Vagina (tissue), 2 donors: ENCODE data around the gene GABRA6. TPM values are rescaled to one million over a fixed set of nuclear protein-coding genes. Genes with fewer than 3 reads are reported as not detected.

Experiments
- DNase-seq, 2 donors: peaks; one replicate each; pipeline ENCODE4 v3.0.0-alpha.2; 2017; ENCODE audit errors: extremely low spot score in 2 of 2
- H3K27ac ChIP-seq: fragments of 200-600 bp; sonication (generic); one replicate; pipeline ENCODE4 v1.5.1; 2019
- H3K27me3 ChIP-seq: fragments of 200-600 bp; sonication (generic); one replicate; pipeline ENCODE4 v1.5.1; 2019
- H3K36me3 ChIP-seq, 2 donors: fragments of 200-600 bp; sonication (generic); one replicate each; pipeline ENCODE4 v1.5.1; 2017 to 2019
- H3K4me1 ChIP-seq: fragments of 200-600 bp; sonication (generic); one replicate; pipeline ENCODE4 v1.5.1; 2019
- H3K4me3 ChIP-seq, 2 donors: fragments of 200-600 bp; sonication (generic); 1 replicate in 1 of 2; 2 replicates in 1 of 2; pipeline ENCODE4 v1.5.1; 2016 to 2019
- H3K9me3 ChIP-seq: fragments of 200-600 bp; sonication (generic); one replicate; pipeline ENCODE4 v1.5.1; 2019
- POLR2A ChIP-seq, 2 donors: fragments of 450-650 bp; IDR thresholded peaks; one replicate each; pipeline ENCODE4 v1.6.1; 2017; ENCODE audit warnings: antibody characterized with exemption in 2 of 2, mild to moderate bottlenecking in 2 of 2, moderate library complexity in 2 of 2
- POLR2AphosphoS5 ChIP-seq, 2 donors: sonication (generic); formaldehyde crosslinking; IDR thresholded peaks; one replicate each; pipeline ENCODE4 v1.9.0; 2017; ENCODE audit warnings: antibody characterized with exemption in 2 of 2, mild to moderate bottlenecking in 2 of 2, low read depth in 1 of 2; ENCODE audit not compliant: insufficient read depth in 1 of 2
- intact Hi-C: fragments of 100-400 bp; cut with DNase I; formaldehyde crosslinking; loops from one replicate; pipeline ENCODE4 v1.15.1; 2023
- total RNA-seq: library from RNA; depleted of rRNA; stranded (reverse); fragments of >200 nt; gene quantifications from one replicate; pipeline ENCODE4 v1.2.3, GENCODE V29; 2016
- TF ChIP-seq, protein P1 (sequence below), 3 experiments: fragments of 450-650 bp in 2 of 3; fragments of 200-600 bp in 1 of 3; sonication (generic) in 1 of 3; IDR thresholded peaks; one replicate each; pipeline ENCODE4 v1.5.1; 2017 to 2019; ENCODE audit warnings: antibody characterized with exemption in 3 of 3, mild to moderate bottlenecking in 2 of 3, moderate library complexity in 2 of 3

The GABRA6 gene
- total RNA-seq, 1 donor from 2014 or later: not detected

- Histone ChIP-seq H3K36me3 (no peaks in the 10 kb centered on the region), H3K27me3 (no peaks in the 10 kb centered on the region), H3K27ac (no peak overlapping the region), H3K9me3 (no peaks in the 10 kb centered on the region), H3K4me3 (no peak overlapping the region), H3K4me1 (no peaks in the 10 kb centered on the region)
- intact Hi-C loops: no loop called here
- DNase-seq: no peak
- TF ChIP-seq POLR2A (IDR thresholded peaks at IDR 0.05) (no peak), POLR2AphosphoS5 (IDR thresholded peaks at IDR 0.05; ENCODE audit: insufficient read depth in 1 of 2, low read depth in 1 of 2) (no peak)
- TF ChIP-seq, protein P1, sequence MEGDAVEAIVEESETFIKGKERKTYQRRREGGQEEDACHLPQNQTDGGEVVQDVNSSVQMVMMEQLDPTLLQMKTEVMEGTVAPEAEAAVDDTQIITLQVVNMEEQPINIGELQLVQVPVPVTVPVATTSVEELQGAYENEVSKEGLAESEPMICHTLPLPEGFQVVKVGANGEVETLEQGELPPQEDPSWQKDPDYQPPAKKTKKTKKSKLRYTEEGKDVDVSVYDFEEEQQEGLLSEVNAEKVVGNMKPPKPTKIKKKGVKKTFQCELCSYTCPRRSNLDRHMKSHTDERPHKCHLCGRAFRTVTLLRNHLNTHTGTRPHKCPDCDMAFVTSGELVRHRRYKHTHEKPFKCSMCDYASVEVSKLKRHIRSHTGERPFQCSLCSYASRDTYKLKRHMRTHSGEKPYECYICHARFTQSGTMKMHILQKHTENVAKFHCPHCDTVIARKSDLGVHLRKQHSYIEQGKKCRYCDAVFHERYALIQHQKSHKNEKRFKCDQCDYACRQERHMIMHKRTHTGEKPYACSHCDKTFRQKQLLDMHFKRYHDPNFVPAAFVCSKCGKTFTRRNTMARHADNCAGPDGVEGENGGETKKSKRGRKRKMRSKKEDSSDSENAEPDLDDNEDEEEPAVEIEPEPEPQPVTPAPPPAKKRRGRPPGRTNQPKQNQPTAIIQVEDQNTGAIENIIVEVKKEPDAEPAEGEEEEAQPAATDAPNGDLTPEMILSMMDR (IDR thresholded peaks at IDR 0.05): no peak
These were observed 54.9 kb downstream of the GABRA6 start for GRCh38 chr5:161740433-161740832.

GRCh38 chr5:161744276-161744675, 58.8 kb downstream of the GABRA6 start:
- no peaks in the 10 kb centered on the region for H3K36me3 ChIP-seq
- TF ChIP-seq POLR2A (IDR thresholded peaks at IDR 0.05) (no peak), POLR2AphosphoS5 (IDR thresholded peaks at IDR 0.05; ENCODE audit: insufficient read depth in 1 of 2, low read depth in 1 of 2) (no peak)
- TF ChIP-seq, protein P1 (IDR thresholded peaks at IDR 0.05): no peak
- H3K4me3 ChIP-seq: no peak overlapping the region
- intact Hi-C loops: no loop called here
- H3K9me3 ChIP-seq: no peaks in the 10 kb centered on the region
- no peak for DNase-seq
- no peak overlapping the region for H3K27ac ChIP-seq
- H3K27me3 ChIP-seq: no peaks in the 10 kb centered on the region
- no peaks in the 10 kb centered on the region for H3K4me1 ChIP-seq

DNA sequence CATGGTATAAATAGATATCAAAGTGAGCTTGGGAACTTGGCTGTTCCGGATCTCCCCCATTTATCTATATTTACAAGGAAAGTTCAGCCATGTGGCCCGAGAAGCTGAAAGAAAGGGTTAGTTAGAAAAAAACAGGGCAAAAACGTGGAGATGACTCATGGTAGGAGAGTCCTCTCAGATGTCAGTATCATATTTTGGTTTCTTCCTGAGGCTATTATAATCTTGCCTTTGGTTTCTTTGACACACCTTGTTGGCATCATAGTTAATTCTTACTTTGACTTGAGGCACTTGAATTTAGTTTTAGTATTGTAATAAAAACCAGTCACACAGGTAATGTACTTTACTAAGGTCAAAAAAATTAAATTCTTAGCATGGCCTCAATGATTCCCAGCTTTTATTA, 59.9 kb downstream of the GABRA6 start:
- Histone ChIP-seq H3K9me3 (no peaks in the 10 kb centered on the region), H3K4me1 (no peaks in the 10 kb centered on the region), H3K27me3 (no peaks in the 10 kb centered on the region), H3K36me3 (no peaks in the 10 kb centered on the region), H3K4me3 (no peak overlapping the region), H3K27ac (no peak overlapping the region)
- intact Hi-C loops: no loop called here
- no peak for TF ChIP-seq POLR2AphosphoS5 (IDR thresholded peaks at IDR 0.05; ENCODE audit: insufficient read depth in 1 of 2, low read depth in 1 of 2)
- TF ChIP-seq, protein P1 (IDR thresholded peaks at IDR 0.05): no peak
- no peak for TF ChIP-seq POLR2A (IDR thresholded peaks at IDR 0.05)
- DNase-seq: no peak

GRCh38 chr5:161751265-161751664, 65.7 kb downstream of the GABRA6 start:
- Histone ChIP-seq H3K27ac (no peak overlapping the region), H3K36me3 (no peaks in the 10 kb centered on the region), H3K27me3 (no peaks in the 10 kb centered on the region), H3K9me3 (no peaks in the 10 kb centered on the region), H3K4me1 (no peaks in the 10 kb centered on the region), H3K4me3 (no peak overlapping the region)
- no peak for DNase-seq
- TF ChIP-seq POLR2A (IDR thresholded peaks at IDR 0.05): no peak
- TF ChIP-seq, protein P1 (IDR thresholded peaks at IDR 0.05): no peak
- no peak for TF ChIP-seq POLR2AphosphoS5 (IDR thresholded peaks at IDR 0.05; ENCODE audit: insufficient read depth in 1 of 2, low read depth in 1 of 2)
- intact Hi-C loops: no loop called here

Other genes starting within 250 kb of the GABRA6 start
- gene GABRB2, start 139.0 kb upstream of the GABRA6 start, total RNA-seq: under 0.01 TPM
- not detected for gene GABRA1, start 162.4 kb downstream of the GABRA6 start, total RNA-seq